HL-60 (cell line): ENCODE measurements around the gene KIAA1549.

Experiments
- POLR2AphosphoS5 ChIP-seq: IDR thresholded peaks from 2 replicates; pipeline ENCODE4 v1.6.1; 2012; ENCODE audit warnings: low read depth
- TF ChIP-seq, protein P1 (sequence below): IDR thresholded peaks from one replicate; pipeline ENCODE4 v1.5.1; 2011; ENCODE audit warnings: low read length, control low read depth, inconsistent platforms; ENCODE audit not compliant: insufficient read depth
- TF ChIP-seq, protein P2 (sequence below): IDR thresholded peaks from 2 replicates; pipeline ENCODE4 v1.6.1; 2012; ENCODE audit warnings: low read depth; ENCODE audit not compliant: insufficient replicate concordance

DNA sequence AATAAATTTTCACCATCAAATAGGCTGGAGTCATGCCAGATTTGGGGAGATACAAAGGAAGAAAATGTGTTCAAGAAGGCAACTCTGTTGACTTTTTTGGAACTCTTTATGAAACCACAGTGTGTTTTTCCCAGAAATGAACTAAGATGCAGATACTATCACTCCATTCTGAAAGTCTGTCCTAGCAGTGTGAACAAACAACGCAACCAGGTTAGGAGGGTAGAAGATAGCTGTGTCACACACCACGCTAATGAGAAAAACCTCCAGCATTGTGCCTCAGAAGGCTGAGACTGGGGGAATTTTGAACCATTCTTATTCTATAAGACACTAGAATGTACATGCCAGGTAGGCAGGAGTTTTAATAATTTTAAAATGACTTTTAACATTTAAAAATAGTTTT lies 167.2 kb downstream of the KIAA1549 start:
- TF ChIP-seq, protein P1, sequence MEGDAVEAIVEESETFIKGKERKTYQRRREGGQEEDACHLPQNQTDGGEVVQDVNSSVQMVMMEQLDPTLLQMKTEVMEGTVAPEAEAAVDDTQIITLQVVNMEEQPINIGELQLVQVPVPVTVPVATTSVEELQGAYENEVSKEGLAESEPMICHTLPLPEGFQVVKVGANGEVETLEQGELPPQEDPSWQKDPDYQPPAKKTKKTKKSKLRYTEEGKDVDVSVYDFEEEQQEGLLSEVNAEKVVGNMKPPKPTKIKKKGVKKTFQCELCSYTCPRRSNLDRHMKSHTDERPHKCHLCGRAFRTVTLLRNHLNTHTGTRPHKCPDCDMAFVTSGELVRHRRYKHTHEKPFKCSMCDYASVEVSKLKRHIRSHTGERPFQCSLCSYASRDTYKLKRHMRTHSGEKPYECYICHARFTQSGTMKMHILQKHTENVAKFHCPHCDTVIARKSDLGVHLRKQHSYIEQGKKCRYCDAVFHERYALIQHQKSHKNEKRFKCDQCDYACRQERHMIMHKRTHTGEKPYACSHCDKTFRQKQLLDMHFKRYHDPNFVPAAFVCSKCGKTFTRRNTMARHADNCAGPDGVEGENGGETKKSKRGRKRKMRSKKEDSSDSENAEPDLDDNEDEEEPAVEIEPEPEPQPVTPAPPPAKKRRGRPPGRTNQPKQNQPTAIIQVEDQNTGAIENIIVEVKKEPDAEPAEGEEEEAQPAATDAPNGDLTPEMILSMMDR: no peak
- TF ChIP-seq, protein P2, sequence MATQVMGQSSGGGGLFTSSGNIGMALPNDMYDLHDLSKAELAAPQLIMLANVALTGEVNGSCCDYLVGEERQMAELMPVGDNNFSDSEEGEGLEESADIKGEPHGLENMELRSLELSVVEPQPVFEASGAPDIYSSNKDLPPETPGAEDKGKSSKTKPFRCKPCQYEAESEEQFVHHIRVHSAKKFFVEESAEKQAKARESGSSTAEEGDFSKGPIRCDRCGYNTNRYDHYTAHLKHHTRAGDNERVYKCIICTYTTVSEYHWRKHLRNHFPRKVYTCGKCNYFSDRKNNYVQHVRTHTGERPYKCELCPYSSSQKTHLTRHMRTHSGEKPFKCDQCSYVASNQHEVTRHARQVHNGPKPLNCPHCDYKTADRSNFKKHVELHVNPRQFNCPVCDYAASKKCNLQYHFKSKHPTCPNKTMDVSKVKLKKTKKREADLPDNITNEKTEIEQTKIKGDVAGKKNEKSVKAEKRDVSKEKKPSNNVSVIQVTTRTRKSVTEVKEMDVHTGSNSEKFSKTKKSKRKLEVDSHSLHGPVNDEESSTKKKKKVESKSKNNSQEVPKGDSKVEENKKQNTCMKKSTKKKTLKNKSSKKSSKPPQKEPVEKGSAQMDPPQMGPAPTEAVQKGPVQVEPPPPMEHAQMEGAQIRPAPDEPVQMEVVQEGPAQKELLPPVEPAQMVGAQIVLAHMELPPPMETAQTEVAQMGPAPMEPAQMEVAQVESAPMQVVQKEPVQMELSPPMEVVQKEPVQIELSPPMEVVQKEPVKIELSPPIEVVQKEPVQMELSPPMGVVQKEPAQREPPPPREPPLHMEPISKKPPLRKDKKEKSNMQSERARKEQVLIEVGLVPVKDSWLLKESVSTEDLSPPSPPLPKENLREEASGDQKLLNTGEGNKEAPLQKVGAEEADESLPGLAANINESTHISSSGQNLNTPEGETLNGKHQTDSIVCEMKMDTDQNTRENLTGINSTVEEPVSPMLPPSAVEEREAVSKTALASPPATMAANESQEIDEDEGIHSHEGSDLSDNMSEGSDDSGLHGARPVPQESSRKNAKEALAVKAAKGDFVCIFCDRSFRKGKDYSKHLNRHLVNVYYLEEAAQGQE: no peak
- no peak for TF ChIP-seq POLR2AphosphoS5
